Esophagus muscularis mucosa (tissue), 3 donors: ENCODE data around the gene SPTBN1.

Experiments
- CTCF ChIP-seq, 3 experiments: fragments of 200-600 bp in 2 of 3; fragments of 450-650 bp in 1 of 3; sonication (generic) in 2 of 3; IDR thresholded peaks; one replicate each; pipeline ENCODE4 v1.5.1; 2017 to 2019; ENCODE audit warnings: antibody characterized with exemption in 3 of 3, mild to moderate bottlenecking in 2 of 3, moderate library complexity in 1 of 3
- POLR2A ChIP-seq: fragments of 450-650 bp; IDR thresholded peaks from one replicate; pipeline ENCODE4 v1.6.1; 2017; ENCODE audit warnings: antibody characterized with exemption, moderate library complexity, mild to moderate bottlenecking, low read depth
- POLR2AphosphoS5 ChIP-seq, 2 donors: sonication (generic); formaldehyde crosslinking; IDR thresholded peaks; one replicate each; pipeline ENCODE4 v1.6.1; 2017; ENCODE audit warnings: antibody characterized with exemption in 2 of 2

DNA sequence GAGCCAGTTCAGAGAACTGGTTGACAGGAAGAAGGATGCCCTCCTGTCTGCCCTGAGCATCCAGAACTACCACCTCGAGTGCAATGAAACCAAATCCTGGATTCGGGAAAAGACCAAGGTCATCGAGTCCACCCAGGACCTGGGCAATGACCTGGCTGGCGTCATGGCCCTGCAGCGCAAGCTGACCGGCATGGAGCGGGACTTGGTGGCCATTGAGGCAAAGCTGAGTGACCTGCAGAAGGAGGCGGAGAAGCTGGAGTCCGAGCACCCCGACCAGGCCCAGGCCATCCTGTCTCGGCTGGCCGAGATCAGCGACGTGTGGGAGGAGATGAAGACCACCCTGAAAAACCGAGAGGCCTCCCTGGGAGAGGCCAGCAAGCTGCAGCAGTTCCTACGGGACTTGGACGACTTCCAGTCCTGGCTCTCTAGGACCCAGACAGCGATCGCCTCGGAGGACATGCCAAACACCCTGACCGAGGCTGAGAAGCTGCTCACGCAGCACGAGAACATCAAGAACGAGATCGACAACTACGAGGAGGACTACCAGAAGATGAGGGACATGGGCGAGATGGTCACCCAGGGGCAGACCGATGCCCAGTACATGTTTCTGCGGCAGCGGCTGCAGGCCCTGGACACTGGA lies 174.9 kb downstream of the SPTBN1 start:
- no peak for TF ChIP-seq CTCF (IDR thresholded peaks at IDR 0.05)
- peak in 1 of 2 donors; percentile 4 for TF ChIP-seq POLR2AphosphoS5 (IDR thresholded peaks at IDR 0.05)
- no peak for TF ChIP-seq POLR2A
